GM20431 (cell line): ENCODE data around the gene LTBP2.
"Not testable (repeated sequence)": the region's sequence is repeated elsewhere in the genome, so short reads cannot be mapped to it uniquely, and the experiment has no call there.

Experiments used
- in situ Hi-C: fragments of 300-500 bp; cut with MseI, MboI; formaldehyde crosslinking; loops from one replicate; pipeline ENCODE4 v1.15.0; 2020; ENCODE audit warnings: low sequenced_read_pairs; ENCODE audit not compliant: unreplicated experiment

LTBP2 gene

GRCh38 chr14:74538411-74539391 lies 73.3 kb downstream of the LTBP2 start:
- in situ Hi-C loops, result no loop called here

GRCh38 chr14:74536336-74536735 lies 75.7 kb downstream of the LTBP2 start:
- in situ Hi-C loops, result not testable (repeated sequence)

- in situ Hi-C loops, result no loop called here
Observed at GRCh38 chr14:74535756-74536325, 76.2 kb downstream of the LTBP2 start.

- in situ Hi-C loops, result no loop called here
Observed at GRCh38 chr14:74533576-74533975, 78.5 kb downstream of the LTBP2 start.

GRCh38 chr14:74532246-74532645 lies 79.8 kb downstream of the LTBP2 start:
- in situ Hi-C loops, result no loop called here

- in situ Hi-C loops, result no loop called here
Observed at GRCh38 chr14:74531467-74531866, 80.6 kb downstream of the LTBP2 start.

GRCh38 chr14:74531006-74531405 lies 81.0 kb downstream of the LTBP2 start:
- in situ Hi-C loops, result no loop called here

GRCh38 chr14:74528886-74529285 lies 83.2 kb downstream of the LTBP2 start:
- in situ Hi-C loops, result no loop called here

- in situ Hi-C loops, result no loop called here
Observed at GRCh38 chr14:74528406-74528805, 83.6 kb downstream of the LTBP2 start.

- in situ Hi-C loops, result no loop called here
Observed at GRCh38 chr14:74527736-74528280, 84.2 kb downstream of the LTBP2 start.

- in situ Hi-C loops, result no loop called here
Observed at GRCh38 chr14:74526854-74527585, 85.0 kb downstream of the LTBP2 start.

- in situ Hi-C loops, result no loop called here
Observed at GRCh38 chr14:74525361-74525851, 86.6 kb downstream of the LTBP2 start.

- in situ Hi-C loops, result no loop called here
Observed at GRCh38 chr14:74524812-74525135, 87.3 kb downstream of the LTBP2 start.

GRCh38 chr14:74524076-74524811 lies 87.8 kb downstream of the LTBP2 start:
- in situ Hi-C loops, result no loop called here

GRCh38 chr14:74522740-74523139 lies 89.3 kb downstream of the LTBP2 start:
- in situ Hi-C loops, result no loop called here

GRCh38 chr14:74521756-74522155 lies 90.3 kb downstream of the LTBP2 start:
- in situ Hi-C loops, result no loop called here

GRCh38 chr14:74519316-74520074 lies 92.5 kb downstream of the LTBP2 start:
- in situ Hi-C loops, result no loop called here

GRCh38 chr14:74518221-74518620 lies 93.8 kb downstream of the LTBP2 start:
- in situ Hi-C loops, result no loop called here

GRCh38 chr14:74517731-74518130 lies 94.3 kb downstream of the LTBP2 start:
- in situ Hi-C loops, result no loop called here
